ENCODE measurements around the gene ANGPTL7.

- TF ChIP-seq SIN3A (IDR thresholded peaks at IDR 0.05; ENCODE audit: borderline replicate concordance, insufficient read depth, low read length) (no peak), POLR2AphosphoS5 (IDR thresholded peaks at IDR 0.05; ENCODE audit: low read depth, low read length) (no peak), TAF1 (IDR thresholded peaks at IDR 0.05; ENCODE audit: borderline replicate concordance, insufficient read depth, low read length) (no peak), REST (IDR thresholded peaks at IDR 0.05; ENCODE audit: insufficient read depth in 1 of 2, low read depth in 2 of 2, low read length in 2 of 2) (no peak), FOXP2 (optimal IDR thresholded peaks at IDR 0.05; ENCODE audit: borderline replicate concordance, extremely low read depth, extremely low read length, insufficient read depth) (no peak)
Measured at GRCh38 chr1:11184973-11185372, 4.2 kb upstream of the ANGPTL7 start.
